ENCODE measurements around the gene LY9. TPM values are rescaled to one million over a fixed set of nuclear protein-coding genes. Genes with fewer than 3 reads are reported as not detected.
A peak's percentile ranks its signal among the peaks of the same experiment; 100 is the strongest.

The LY9 gene
- total RNA-seq, 4 donors from 2014 or later, result 0.34 to 3.5 (median 1.2) TPM; not detected in 1

DNA sequence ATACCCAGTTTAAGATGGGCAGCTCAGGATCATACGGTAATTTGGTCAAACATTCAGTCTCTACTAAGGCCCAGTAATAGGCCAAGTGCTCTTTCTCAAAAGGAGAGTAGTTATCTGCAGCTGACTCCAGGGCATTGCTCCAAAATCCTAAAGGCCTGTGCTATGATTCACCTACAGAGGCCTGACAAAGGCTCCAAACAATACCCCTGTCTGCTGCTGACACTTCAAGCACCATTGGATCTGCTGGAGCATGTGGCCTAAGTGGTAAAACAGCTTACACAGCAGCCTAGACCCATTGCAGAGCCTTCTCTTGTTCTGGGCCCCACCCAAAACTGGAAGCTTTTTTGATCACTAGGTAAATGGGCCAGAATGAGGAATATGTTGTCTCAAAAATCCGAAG is 34.1 kb upstream of the LY9 start:
- no peaks in the 10 kb centered on the region for H3K36me3 ChIP-seq
- H3K4me1 ChIP-seq, result peaks cover 4% of the 10 kb centered on the region
- H3K27me3 ChIP-seq, result no peaks in the 10 kb centered on the region
- H3K9me3 ChIP-seq, result no peaks in the 10 kb centered on the region
- no peak overlapping the region for H3K27ac ChIP-seq
- WGBS, result 79% methylated on average over 2 of the region's 2 CpGs
- no peak overlapping the region for H3K4me3 ChIP-seq
- TF ChIP-seq EP300 (IDR thresholded peaks at IDR 0.05), result no peak
- TF ChIP-seq POLR2AphosphoS5 (IDR thresholded peaks at IDR 0.05), result no peak
- TF ChIP-seq POLR2A (IDR thresholded peaks at IDR 0.05), result no peak
- TF ChIP-seq, protein P1, sequence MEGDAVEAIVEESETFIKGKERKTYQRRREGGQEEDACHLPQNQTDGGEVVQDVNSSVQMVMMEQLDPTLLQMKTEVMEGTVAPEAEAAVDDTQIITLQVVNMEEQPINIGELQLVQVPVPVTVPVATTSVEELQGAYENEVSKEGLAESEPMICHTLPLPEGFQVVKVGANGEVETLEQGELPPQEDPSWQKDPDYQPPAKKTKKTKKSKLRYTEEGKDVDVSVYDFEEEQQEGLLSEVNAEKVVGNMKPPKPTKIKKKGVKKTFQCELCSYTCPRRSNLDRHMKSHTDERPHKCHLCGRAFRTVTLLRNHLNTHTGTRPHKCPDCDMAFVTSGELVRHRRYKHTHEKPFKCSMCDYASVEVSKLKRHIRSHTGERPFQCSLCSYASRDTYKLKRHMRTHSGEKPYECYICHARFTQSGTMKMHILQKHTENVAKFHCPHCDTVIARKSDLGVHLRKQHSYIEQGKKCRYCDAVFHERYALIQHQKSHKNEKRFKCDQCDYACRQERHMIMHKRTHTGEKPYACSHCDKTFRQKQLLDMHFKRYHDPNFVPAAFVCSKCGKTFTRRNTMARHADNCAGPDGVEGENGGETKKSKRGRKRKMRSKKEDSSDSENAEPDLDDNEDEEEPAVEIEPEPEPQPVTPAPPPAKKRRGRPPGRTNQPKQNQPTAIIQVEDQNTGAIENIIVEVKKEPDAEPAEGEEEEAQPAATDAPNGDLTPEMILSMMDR (IDR thresholded peaks at IDR 0.05), result no peak
- DNase-seq (ENCODE audit: low spot score in 2 of 2), result no peak

DNA sequence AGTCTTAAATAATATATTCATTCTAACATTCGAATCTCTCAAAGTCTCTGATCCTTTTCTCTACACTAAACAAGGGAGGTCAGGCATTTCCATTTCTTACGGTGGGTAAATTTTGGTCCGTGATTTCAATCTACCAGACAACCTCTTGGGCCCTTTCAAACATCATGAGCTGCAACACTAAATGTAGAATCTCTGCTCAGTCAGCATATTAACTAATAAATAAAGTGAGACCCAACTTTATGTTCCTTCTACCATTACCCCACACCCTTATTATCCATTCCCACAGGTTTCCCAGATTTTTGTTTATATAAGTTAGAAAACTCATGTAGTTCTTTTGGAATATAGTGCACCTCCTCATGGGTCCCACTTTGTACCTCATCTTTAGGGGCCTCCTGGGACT is 32.0 kb upstream of the LY9 start:
- 81% methylated on average over 3 of the region's 3 CpGs for WGBS
- Histone ChIP-seq H3K4me3 (no peak overlapping the region), H3K27ac (no peak overlapping the region), H3K36me3 (no peaks in the 10 kb centered on the region), H3K4me1 (peaks cover 18% of the 10 kb centered on the region), H3K27me3 (no peaks in the 10 kb centered on the region), H3K9me3 (no peaks in the 10 kb centered on the region)
- TF ChIP-seq, protein P1 (IDR thresholded peaks at IDR 0.05), result no peak
- TF ChIP-seq POLR2AphosphoS5 (IDR thresholded peaks at IDR 0.05), result no peak
- DNase-seq (ENCODE audit: low spot score in 2 of 2), result no peak

DNA sequence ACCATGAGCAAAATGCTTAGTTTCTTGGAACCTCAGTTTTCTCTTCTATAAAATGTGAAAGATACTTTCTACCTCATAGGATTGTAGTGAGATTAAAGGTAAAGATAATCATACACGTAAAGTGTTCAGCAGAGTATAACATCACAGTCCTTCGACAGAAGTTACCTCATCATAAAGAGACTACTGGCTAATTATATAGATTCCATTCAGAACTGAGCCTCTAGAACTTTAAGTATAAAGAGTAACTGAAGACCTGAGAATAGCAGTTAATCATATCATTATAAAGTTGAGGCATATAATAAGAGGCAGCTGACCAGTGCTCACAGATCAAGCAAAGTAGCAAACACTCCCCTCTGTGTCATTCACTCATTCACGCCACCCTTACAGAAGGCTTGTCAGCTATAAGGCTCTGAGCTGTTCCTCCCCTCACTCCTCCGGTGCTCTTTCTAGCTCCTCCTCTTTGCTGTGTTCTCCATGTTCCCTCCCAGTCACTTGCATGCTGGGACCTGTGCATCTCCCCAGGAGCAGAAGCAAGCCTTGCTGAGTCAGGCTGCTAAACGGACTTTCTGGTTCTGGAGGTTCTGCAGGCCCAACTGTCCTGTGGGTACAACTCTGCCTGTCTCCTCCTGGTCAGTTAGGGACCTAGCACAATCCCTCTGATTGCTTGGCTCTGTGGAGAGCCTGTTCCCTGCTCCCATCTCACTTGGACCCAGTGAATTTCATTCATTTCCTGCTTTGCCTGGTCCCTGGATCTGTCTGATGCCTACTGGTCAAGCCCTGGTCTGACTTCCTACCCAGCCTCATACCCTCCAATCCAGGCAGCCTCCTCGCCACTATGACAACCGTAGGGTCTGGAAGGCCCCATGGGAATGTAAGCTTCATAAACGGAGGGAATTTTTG is 28.3 kb upstream of the LY9 start:
- H3K36me3 ChIP-seq, result no peaks in the 10 kb centered on the region
- 41% methylated on average over 8 of the region's 8 CpGs for WGBS
- peaks cover 18% of the 10 kb centered on the region for H3K4me1 ChIP-seq
- peak overlapping the region; percentile 87 for H3K27ac ChIP-seq
- no peaks in the 10 kb centered on the region for H3K9me3 ChIP-seq
- H3K27me3 ChIP-seq, result no peaks in the 10 kb centered on the region
- DNase-seq (ENCODE audit: low spot score in 2 of 2), result no peak
- H3K4me3 ChIP-seq, result no peak overlapping the region
- TF ChIP-seq POLR2A (IDR thresholded peaks at IDR 0.05) (no peak), POLR2AphosphoS5 (IDR thresholded peaks at IDR 0.05) (no peak), EP300 (IDR thresholded peaks at IDR 0.05) (no peak)
- TF ChIP-seq, protein P1 (IDR thresholded peaks at IDR 0.05), result no peak

DNA sequence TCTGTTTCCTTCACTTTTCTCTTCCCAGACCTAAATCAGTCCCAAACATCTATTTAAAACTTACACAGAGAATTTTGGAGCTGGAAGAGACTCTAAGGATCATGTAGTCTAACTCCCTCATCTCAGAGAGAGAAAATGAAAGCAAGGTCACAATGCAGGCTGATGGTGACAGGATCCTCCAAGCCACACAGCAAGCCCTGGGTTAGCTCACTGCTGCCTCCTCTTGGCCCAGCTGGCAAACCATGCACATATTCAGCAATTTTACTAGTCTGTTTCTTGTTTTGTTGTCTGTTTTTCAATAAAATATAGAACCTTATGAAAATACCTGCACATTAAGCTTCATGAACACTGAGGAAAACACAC is 27.7 kb upstream of the LY9 start:
- H3K36me3 ChIP-seq, result no peaks in the 10 kb centered on the region

DNA sequence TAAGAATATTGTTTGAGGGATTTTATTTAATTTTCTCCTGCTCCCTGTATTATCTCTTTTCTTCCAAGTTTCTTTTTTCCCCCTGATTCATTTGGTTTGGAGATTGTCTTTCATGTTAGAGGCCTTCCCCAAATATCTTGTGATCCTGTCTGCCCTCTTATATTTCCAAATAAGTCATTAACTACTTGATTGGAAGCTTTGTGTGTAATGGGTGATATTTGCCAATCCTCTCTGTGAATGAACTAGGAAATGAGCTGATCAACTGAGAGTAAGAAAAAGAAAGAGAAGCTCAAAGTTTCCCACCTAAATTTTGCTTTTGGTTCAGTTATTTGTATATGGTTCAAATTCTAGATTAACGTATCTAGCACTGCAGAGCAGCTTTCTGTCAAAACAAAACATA is 23.6 kb upstream of the LY9 start:
- Histone ChIP-seq H3K27ac (no peak overlapping the region), H3K36me3 (no peaks in the 10 kb centered on the region), H3K4me3 (no peak overlapping the region), H3K9me3 (no peaks in the 10 kb centered on the region), H3K27me3 (no peaks in the 10 kb centered on the region), H3K4me1 (peaks cover 16% of the 10 kb centered on the region)
- DNase-seq (ENCODE audit: low spot score in 2 of 2), result no peak
- 89% methylated on average over 1 of the region's 1 CpG for WGBS
- TF ChIP-seq POLR2AphosphoS5 (IDR thresholded peaks at IDR 0.05), result no peak
- TF ChIP-seq EP300 (IDR thresholded peaks at IDR 0.05), result no peak
- TF ChIP-seq, protein P1 (IDR thresholded peaks at IDR 0.05), result no peak
- no peak for TF ChIP-seq POLR2A (IDR thresholded peaks at IDR 0.05)

More for the DNA sequence above, 27.7 kb upstream of the LY9 start:
- Histone ChIP-seq H3K27me3 (no peaks in the 10 kb centered on the region), H3K9me3 (no peaks in the 10 kb centered on the region), H3K4me3 (no peak overlapping the region), H3K4me1 (peaks cover 18% of the 10 kb centered on the region), H3K27ac (peak overlapping the region; percentile 87)
- DNase-seq (ENCODE audit: low spot score in 2 of 2), result no peak
- TF ChIP-seq EP300 (IDR thresholded peaks at IDR 0.05) (no peak), POLR2A (IDR thresholded peaks at IDR 0.05) (no peak)
- TF ChIP-seq, protein P1 (IDR thresholded peaks at IDR 0.05), result peak in 1 of 2 donors; percentile 53

All from suprapubic skin (tissue), 4 donors.